ENCODE data around the gene ANAPC15.

Gene ANAPC15

DNA sequence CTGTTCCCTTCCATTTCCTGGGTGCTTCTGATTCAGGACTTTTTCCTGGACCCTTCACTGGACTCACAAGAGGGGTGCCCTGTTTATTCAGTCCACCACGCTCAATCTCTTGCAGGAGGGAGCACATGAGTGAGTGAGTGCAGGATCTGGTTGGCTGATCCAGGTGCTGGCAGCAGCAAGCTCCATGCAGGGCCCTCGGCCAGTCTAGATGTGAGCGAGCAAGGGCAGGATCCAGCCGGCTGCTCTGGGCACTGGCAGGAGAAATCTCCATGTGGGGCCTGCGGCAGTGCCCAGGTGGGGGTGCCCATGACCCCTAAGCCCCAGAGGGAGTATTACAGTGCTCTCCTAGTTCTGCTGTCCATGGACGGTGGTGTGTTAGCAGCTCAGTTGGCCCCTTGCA lies 11.6 kb upstream of the ANAPC15 start:
- DNase-seq: no peak

GRCh38 chr11:72123117-72123653 lies 10.7 kb upstream of the ANAPC15 start:
- no peak for DNase-seq

GRCh38 chr11:72122607-72123006 lies 10.1 kb upstream of the ANAPC15 start:
- DNase-seq: no peak

GRCh38 chr11:72120930-72121329 lies 8.4 kb upstream of the ANAPC15 start:
- DNase-seq: no peak

- no peak for DNase-seq
Measured at GRCh38 chr11:72119198-72119597, 6.7 kb upstream of the ANAPC15 start.

DNA sequence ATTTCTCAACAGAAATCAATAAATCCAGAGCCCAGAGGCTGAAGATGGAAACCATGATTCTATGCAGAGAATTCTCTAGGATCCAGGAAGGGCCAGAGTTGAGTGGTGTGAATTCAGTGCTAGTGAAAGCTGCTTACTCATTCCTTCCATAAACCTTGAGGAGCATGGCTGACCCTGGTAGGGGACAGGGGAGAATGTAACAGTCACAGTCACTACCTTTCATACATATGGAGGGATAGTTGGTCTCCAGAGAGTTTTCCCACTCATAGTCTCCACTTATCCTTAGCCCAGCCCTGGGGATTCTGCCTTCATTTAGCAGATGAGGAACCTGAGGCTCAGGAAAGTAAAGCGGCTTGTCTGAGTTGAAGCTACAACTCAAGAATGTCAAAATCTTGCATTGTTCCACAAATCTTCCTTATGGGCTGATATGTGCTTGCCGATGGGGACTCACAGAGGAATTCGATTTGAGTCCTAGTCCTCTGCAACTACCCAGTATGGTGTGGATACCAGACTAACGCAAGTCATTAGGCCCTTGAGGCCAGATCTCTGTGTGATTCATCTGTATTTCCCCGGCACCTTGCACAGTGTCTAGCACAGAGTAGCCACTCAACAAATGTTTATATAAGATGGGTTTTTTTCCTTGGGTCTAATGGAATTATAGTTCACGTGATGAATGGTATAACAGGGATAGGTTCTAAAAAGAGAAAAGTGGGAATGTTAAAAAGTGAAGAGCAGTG lies 3.7 kb upstream of the ANAPC15 start:
- no peak for DNase-seq

DNA sequence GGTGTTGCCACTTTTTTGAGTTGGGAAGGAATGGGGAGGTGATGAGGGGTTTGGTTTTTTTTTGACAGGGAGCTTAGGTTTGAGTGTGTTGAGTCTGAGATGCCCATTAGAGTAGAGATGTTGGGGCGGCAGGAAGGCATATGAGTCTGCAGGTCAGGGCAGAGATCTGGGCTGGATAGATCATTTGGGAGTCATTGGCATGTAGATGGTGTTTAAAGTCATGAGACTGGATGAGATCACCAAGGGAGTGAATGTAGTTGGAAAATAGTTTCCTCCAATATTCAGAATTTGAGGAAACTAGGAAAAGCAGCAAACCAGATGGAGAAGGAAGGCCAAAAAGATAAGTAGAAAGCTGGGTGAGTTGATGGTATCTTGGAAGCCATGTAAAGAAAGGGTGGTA lies 2.1 kb upstream of the ANAPC15 start:
- DNase-seq: no peak

DNA sequence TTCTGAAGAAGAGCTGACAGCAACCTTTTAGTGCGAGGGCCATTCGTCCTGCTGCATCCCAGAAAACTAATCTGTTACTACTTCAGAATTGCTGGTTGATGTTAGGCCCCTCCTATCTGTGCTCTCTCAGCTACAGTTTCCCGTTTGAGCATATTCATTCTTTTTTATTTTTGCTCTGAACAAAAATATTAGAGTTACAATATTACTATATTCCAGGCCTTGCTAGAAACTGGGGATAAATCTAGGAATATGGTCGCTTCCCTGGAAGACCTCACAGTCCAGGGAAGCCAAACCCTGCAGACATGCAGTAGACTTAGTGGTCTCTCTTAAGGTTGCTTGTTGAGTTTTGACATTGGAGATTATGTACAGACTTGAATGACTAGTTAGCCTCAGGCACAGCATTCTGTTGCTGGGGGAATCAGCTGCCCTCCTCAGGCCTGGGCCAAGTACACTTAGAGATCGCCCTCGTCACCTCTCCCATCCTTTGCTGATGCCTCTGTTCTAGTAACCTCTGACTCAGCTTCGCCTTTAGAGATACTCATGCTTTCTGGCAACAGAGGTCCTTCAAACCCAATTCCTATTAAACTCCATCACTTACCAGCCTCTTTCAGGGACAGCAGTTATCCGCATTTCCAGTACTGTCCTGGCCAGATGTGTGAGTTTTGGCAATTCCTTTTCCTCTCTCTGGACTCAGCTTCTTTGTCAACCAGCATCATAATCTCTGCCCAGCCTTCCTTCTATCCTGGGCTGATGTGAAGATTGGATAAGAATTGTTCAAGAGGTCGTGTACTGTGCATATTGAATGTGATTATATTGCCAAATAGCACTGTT lies 698 bp upstream of the ANAPC15 start:
- no peak for DNase-seq

DNA sequence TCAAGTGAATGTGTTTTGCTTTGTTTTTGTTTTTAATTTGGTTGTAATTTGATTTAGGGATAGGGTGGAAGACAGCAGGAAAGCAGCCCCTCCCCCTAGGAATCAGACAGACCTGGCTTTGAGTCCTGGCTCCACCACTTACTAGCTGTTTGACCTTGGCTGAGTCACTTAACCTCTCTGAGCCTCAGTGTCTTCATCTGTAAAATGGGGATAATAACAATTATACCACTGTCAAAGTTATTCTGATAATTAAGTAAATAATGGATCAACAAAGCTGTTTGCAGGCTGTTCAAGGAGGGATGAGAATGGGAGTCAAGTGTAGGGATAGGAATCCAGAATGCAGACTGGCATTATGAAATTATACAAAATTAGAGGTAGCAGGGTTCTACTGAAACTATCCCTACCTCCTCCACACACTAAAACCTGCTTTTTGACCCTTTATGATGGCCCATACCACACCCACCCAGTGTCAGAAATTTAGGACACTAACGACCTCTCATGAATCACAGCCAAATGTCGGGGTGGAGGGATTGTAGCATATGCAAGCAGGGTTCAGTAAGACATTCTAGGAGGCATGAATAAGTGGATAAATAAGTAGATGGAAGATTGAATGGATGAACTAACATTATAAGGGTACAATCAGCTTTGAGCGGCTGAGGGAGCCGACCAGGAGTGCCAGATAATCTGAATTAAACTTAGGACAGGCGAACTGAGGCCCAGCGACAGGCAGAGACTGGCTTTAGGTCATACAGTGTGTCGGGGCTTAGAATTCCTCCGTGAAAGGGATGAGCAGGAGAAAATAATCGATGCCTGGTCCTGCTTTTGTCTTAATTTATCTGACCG lies 974 bp downstream of the ANAPC15 start:
- DNase-seq: no peak

GRCh38 chr11:72105888-72106287 lies 6.6 kb downstream of the ANAPC15 start, which contains the start of gene TOMT:
TSS of gene TOMT (plus strand) at chr11:72105924. CDS start at chr11:72105952, 28 bp downstream.
- no peak for DNase-seq

GRCh38 chr11:72103754-72104167 lies 8.7 kb downstream of the ANAPC15 start:
- DNase-seq: no peak

DNA sequence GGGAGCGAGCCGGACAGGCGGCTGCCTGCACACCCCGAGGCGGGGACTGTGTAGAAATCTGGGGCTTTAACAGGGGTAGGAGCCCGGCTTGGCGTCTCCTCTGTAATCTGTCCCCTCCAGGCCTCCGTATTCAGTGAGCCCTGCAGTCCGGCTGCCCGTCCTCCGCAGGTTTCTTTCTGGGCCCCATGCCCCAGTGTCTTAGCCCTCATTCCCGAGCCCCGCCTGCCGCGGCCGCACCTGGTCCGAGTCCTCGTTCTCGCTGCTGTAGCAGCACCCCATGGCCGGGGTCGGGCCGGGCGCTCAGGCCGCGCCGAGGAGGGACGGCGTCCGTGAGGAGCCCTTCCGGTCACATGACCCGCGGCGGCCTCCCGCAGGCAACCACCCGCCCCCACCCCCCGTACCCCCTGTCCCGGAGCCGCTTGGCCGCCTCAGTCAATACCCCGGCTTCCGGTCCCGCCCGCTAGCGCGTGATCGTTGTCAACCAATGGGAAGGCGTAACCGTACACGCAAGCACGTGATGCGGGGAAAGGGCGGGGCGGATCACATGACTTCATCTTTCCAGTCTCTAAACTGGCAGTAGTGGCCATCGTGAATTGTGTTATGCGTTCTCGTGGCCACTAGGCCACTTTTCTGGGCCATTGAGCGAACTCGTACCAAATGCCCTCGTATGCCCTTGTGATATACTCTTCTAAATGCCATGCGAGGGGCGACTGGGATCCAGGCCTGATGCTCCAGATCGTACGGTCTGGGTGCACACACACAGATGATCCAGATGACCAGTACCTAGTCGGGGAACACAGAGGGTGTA lies 9.3 kb downstream of the ANAPC15 start, which contains the start of gene LAMTOR1:
TSS of gene LAMTOR1 (minus strand) at position 352 of the 808 bp plus-strand sequence. CDS start at position 279, 73 bp downstream.
- DNase-seq: peak; percentile 97 to 98

DNA sequence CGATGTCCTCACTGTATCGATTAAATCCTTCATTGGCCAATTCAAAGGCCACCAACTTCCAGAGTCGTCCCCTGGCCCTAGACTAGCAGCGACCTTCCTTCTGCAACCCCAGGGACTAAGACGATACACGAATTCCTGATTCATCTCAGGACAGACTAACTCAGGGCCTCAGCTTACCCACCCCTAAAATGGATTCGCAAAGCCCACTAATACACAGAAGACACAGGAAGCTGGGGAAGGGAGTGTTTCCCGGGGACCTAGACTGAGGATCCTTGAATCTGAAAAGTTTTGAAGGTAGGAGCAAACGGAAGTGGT lies 9.9 kb downstream of the ANAPC15 start:
- DNase-seq: no peak

DNA sequence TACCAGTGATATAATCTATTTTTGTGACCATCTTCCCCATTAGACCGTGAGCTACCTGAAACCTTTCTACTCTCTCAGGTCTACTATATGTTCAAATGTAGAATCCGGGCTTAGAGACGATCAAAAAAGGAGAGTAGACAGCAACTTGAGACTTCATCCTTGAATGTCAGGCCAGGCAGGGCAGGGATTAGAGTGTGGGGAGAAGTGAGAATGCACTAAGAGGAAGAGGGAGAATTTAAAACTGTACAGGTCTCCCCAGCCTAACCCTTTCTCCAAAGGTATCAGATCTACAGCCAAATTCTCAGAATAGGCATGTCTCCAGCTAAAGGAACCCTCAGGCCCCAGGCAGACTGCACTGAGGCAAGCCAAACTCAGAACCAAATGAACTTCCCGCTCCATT lies 10.3 kb downstream of the ANAPC15 start:
- no peak for DNase-seq

- peak in 1 of 2 donors; percentile 32 for DNase-seq
Measured at GRCh38 chr11:72100462-72100861, 12.0 kb downstream of the ANAPC15 start.

- no peak for DNase-seq
Measured at GRCh38 chr11:72100009-72100408, 12.5 kb downstream of the ANAPC15 start.

DNA sequence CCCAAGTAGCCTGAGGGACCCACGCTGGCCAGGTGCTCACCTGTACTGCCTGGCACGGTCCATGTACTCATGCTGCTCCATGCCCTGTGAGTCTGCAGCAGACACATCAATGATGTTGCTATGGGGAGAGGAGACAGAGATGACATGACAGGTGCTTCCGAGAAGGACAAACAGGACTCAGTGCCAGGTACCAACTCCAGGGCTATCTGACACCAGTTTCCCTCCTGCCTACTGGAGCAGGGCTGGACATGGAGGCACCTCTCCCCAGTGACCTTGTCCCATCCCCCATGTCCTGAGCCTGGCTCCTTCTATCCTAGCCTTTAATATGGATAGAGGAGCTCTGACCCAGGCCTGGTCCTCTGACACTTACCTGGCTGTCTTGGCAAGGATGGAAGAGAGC lies 13.8 kb downstream of the ANAPC15 start:
- no peak for DNase-seq

- DNase-seq: peak; percentile 76 to 77
Measured at GRCh38 chr11:72091292-72091691, 21.2 kb downstream of the ANAPC15 start.

DNA sequence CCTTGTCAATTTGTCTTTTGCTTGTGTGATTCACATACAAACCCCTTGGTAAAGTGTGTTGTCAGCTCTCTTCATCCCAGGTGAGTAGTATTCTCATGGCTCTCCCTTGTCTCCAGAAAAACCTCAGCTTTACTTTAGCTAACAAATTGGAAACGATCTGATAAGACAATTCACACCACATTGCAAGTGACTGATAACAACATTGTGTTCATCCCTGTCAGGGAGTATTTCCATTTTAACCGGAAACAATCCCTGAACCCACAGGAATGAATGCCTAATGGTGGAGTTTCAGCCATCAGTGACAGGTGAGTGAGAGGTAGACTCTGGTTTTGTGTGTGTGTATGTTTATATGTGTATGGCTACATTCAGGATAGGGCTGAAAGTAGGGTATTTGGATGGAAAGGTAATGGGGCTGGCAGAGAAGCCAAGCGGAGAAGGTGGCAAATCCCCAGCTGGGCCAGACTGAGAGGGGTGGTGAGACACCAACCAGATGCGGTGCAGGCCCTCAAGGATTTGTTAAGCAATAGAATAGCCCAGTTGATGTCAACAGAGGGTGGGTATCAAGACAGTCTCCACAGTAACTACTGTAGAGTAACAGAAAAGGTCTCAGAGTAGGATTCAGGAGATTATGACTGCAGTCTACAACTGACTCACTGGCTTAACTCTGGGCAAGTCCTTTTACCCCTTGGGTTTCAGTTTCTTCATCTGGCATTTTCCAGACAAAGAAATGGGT lies 24.3 kb downstream of the ANAPC15 start:
- DNase-seq: no peak

GRCh38 chr11:72085621-72086351 lies 26.7 kb downstream of the ANAPC15 start:
- DNase-seq: no peak

- DNase-seq: no peak
Measured at GRCh38 chr11:72084965-72085364, 27.5 kb downstream of the ANAPC15 start.

All from CD4-positive, alpha-beta T cell treated with Interleukin-1 beta for 1 hour (primary cell).